ENCODE measurements around the gene ADCY7.

The ADCY7 gene

DNA sequence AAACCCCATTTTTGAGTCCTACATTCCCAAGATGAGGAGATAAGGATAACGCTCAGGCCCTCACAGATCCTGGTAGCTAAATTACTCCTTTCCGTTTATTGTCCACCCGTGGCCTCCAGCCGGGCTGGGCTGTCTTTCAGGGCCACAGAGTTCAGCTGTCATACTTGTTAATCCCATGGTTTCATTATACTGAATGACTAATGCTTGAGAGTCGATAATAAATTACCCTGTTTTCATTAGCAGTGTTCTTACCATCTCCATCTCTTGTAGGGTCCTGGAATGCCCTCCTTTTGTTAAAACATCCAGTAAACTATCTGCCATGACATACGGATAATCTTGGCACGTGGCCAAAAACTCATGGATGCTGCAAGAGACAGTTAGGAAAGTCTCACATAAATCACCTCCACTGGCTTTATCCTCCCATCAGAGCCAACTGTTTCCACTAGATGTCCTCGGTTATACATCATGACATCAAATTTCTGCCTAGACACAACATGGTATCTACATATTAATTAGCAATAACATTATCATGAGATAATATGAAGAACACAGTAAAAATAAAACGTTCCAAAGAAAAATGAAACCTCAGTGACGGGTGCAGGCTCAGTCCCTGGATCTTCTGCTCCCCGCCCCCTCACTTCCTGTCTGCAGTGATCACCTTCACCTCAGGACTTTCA is 57.1 kb downstream of the ADCY7 start:
- H4K20me1 ChIP-seq: peaks cover 6 to 56% (median 30%) of the 10 kb centered on the region in 11 experiments; a peak in 18 of 22 replicates
- no peak overlapping the region for H3K27ac ChIP-seq
- H3K36me3 ChIP-seq: peaks cover 89 to 100% (median 98%) of the 10 kb centered on the region in 11 experiments
- no peak overlapping the region; a peak in 1 of 22 replicates for H3K9ac ChIP-seq
- H3K27me3 ChIP-seq: no peaks in the 10 kb centered on the region
- no peak for TF ChIP-seq Cebpa-rat (IDR thresholded peaks at IDR 0.05)
- H3K9me3 ChIP-seq (replicated peaks in 1 of 11): no peaks in the 10 kb centered on the region
- H3K4me3 ChIP-seq: no peak overlapping the region
- peaks cover 0 to 17% (median 5%) of the 10 kb centered on the region in 10 experiments; a peak in 6 of 20 replicates for H3K4me1 ChIP-seq
- no peak overlapping the region for H3K4me2 ChIP-seq

DNA sequence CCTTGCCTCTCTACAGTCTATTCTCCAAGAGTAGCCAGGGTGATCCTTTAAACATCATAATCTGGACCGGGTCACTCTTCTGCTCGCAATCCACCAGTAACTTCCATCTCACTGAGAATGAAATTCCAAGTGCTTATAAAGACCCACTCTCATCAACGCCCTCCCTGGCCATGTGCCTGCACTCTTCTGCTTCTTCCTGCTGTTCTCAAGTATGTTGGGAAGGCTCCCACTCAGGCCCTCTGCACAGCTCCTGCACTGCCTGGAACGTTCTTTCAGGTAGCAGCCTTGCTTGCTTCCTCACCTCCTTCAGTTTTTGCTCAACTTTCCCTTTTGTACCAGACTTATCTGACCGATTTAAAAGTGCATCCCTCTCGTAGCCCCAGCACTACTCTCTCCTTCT is 58.0 kb downstream of the ADCY7 start:
- Histone ChIP-seq H3K27ac (no peak overlapping the region), H3K27me3 (no peaks in the 10 kb centered on the region), H3K4me3 (no peak overlapping the region), H3K4me2 (no peak overlapping the region), H4K20me1 (peaks cover 10 to 56% (median 37%) of the 10 kb centered on the region in 11 experiments; a peak in 20 of 22 replicates), H3K9me3 (replicated peaks in 1 of 11) (no peaks in the 10 kb centered on the region), H3K4me1 (peaks cover 0 to 17% (median 5%) of the 10 kb centered on the region in 10 experiments; a peak in 7 of 20 replicates), H3K36me3 (peaks cover 89 to 100% (median 98%) of the 10 kb centered on the region in 11 experiments), H3K9ac (no peak overlapping the region)
- no peak for TF ChIP-seq Cebpa-rat (IDR thresholded peaks at IDR 0.05)

DNA sequence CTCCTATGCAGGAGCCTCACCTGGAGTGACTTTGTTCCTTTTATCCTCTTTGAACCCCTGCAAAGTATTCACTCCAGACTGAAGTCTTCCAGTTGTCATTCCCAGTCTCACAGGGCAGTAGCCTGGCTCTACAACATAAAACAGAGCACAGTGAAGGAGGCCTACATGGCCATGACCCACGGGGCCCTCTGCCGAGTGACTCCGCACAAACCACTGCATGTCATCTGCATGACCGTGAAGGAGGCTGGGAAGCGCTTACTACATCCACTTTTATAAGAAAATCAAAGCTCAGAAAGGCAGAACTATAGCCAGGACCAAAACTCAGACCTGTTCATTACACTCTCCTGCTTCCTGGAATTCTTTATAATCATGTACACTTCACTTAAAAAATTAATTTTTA is 59.9 kb downstream of the ADCY7 start:
- Histone ChIP-seq H3K9me3 (replicated peaks in 1 of 11) (no peaks in the 10 kb centered on the region), H3K36me3 (peaks cover 85 to 100% (median 95%) of the 10 kb centered on the region in 11 experiments), H3K4me2 (no peak overlapping the region), H3K9ac (no peak overlapping the region), H3K27me3 (no peaks in the 10 kb centered on the region), H3K4me1 (peaks cover 0 to 5% (median 0%) of the 10 kb centered on the region in 10 experiments; a peak in 2 of 20 replicates), H3K27ac (no peak overlapping the region), H4K20me1 (peaks cover 11 to 59% (median 34%) of the 10 kb centered on the region in 11 experiments; a peak in 21 of 22 replicates), H3K4me3 (no peak overlapping the region)
- TF ChIP-seq Cebpa-rat (IDR thresholded peaks at IDR 0.05): no peak

DNA sequence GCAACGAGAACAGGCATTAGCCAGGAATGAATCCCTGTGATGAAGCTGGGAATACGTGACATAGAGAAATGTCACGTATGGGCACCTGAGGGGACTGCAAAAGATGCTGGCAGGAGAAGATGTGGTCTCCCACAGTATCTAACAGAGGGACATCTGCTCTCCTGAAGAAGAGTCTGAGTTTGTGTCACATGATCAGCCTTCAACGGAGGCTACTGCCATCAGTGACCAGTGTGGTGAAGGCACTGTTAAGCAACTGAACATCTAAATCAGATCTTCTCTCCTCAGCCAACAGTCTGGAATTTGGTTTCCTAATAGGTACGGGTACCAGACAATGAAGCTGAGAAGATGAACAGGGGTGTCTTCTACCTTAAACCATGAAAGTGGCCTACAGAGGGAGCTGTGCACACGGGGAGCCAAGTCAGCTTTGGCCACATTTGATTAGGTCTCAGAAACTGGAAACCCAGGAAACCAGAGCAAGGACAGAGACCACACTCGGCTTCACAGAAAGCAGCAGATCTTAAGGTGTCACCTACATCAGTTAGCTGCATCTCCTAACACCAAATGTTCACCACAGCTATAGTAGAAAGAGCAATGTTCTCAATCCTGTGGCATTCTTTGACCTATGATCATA is 60.6 kb downstream of the ADCY7 start:
- Histone ChIP-seq H3K36me3 (peaks cover 85 to 100% (median 95%) of the 10 kb centered on the region in 11 experiments), H4K20me1 (peaks cover 11 to 66% (median 37%) of the 10 kb centered on the region in 11 experiments; a peak in 21 of 22 replicates), H3K27ac (no peak overlapping the region), H3K4me2 (no peak overlapping the region), H3K9me3 (replicated peaks in 1 of 11) (no peaks in the 10 kb centered on the region), H3K27me3 (no peaks in the 10 kb centered on the region), H3K4me1 (peaks cover 0 to 5% (median 0%) of the 10 kb centered on the region in 10 experiments; a peak in 1 of 20 replicates), H3K4me3 (no peak overlapping the region), H3K9ac (0 out of 22 replicates have a peak overlapping the region, but pooled peaks of 1 of the 11 experiments have one; percentile 2)
- no peak for TF ChIP-seq Cebpa-rat (IDR thresholded peaks at IDR 0.05)

DNA sequence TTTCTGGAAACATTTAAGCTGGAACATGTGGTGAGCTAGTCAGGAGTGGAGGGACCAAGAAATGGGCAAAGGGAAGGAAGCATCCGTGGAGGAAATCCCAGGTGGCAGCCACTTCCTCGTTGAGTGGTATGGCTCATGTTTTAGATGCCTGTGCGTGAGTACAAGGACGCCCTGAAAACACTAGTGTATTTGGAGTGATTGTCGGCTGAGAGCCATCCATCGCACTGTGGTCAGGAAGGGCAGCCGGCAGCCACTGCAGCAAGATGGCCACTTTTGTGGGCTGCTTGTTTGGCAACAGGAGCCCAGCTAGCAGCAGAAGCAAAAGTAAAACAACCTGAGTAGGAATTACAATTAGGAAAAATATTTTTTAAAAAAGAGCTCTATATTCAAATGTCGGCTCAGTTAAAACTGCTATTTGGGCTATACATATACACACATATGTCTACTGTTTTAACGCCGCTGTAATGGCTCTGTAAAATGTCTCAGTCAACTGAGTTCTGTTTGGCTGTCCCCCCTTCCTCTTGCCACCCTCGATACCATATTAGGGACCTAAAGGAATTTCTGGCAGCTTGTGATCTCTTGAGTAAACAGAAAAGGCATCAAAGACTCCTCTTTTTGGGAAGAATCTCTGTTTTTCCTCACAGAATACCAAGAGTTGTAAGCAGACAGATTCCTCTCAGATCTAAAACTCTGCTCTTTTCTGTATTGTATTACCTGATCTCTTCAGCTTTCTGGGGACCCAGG is 63.3 kb downstream of the ADCY7 start:
- TF ChIP-seq Cebpa-rat (IDR thresholded peaks at IDR 0.05): no peak
- H3K27ac ChIP-seq: no peak overlapping the region
- peaks cover 85 to 100% (median 95%) of the 10 kb centered on the region in 11 experiments for H3K36me3 ChIP-seq
- peak overlapping the region in 1 of 11 experiments; percentile 5; a peak in 2 of 22 replicates for H3K9ac ChIP-seq
- peaks cover 0 to 5% (median 0%) of the 10 kb centered on the region in 10 experiments; a peak in 1 of 20 replicates for H3K4me1 ChIP-seq
- peaks cover 4 to 57% (median 23%) of the 10 kb centered on the region in 11 experiments; a peak in 19 of 22 replicates for H4K20me1 ChIP-seq
- H3K9me3 ChIP-seq (replicated peaks in 1 of 11): no peaks in the 10 kb centered on the region
- no peak overlapping the region for H3K4me2 ChIP-seq
- no peak overlapping the region for H3K4me3 ChIP-seq
- H3K27me3 ChIP-seq: no peaks in the 10 kb centered on the region

DNA sequence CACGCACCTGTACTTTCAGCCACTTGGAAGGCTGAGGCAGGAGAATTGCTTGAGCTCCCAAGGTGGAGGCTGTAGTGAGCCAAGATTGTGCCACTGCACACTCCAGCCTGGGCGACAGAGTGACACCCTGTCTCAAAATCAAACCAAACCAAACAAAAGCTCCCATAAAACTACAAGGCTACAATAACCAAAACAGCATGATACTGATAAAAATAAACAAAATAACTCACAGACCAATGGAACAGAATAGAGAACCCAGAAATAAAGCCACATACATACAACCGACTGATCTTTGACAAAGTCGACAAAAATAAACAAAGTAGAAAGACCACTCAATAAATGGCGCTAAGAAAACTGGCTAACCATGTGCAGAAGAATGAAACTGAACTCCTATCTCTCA is 65.2 kb downstream of the ADCY7 start:
- Histone ChIP-seq H3K4me1 (peaks cover 0 to 5% (median 0%) of the 10 kb centered on the region in 10 experiments; a peak in 1 of 20 replicates), H3K27ac (no peak overlapping the region), H3K9me3 (replicated peaks in 1 of 11) (no peaks in the 10 kb centered on the region), H3K4me2 (no peak overlapping the region), H3K36me3 (peaks cover 79 to 100% (median 89%) of the 10 kb centered on the region in 11 experiments), H3K4me3 (no peak overlapping the region), H3K9ac (no peak overlapping the region), H3K27me3 (no peaks in the 10 kb centered on the region), H4K20me1 (peaks cover 4 to 51% (median 19%) of the 10 kb centered on the region in 11 experiments; a peak in 17 of 22 replicates)
- TF ChIP-seq Cebpa-rat (IDR thresholded peaks at IDR 0.05): no peak

DNA sequence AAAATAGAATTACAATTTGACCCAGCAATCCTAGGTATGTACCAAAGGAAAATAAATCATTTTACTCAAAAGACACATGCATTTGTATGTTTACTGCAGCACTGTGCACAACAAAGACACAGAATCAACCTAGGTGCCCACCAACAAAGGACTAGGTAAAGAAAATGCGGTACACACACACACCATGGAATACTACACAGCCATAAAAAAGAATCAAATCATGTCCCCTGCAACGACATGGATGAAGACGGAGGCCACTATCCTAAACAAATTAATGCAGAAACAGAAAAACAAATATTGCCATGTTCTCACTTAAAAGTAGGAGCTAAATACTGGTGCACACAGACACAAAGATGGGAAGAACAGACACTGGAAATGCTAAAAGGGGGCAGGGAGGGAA is 66.2 kb downstream of the ADCY7 start:
- Histone ChIP-seq H3K36me3 (peaks cover 76 to 100% (median 87%) of the 10 kb centered on the region in 11 experiments), H3K9me3 (replicated peaks in 1 of 11) (no peaks in the 10 kb centered on the region), H3K27ac (no peak overlapping the region), H3K4me1 (peaks cover 0 to 4% (median under 1%) of the 10 kb centered on the region in 10 experiments; a peak in 6 of 20 replicates), H3K4me2 (no peak overlapping the region), H4K20me1 (peaks cover 0 to 41% (median 16%) of the 10 kb centered on the region in 11 experiments; a peak in 14 of 22 replicates), H3K4me3 (no peak overlapping the region), H3K9ac (no peak overlapping the region), H3K27me3 (no peaks in the 10 kb centered on the region)
- TF ChIP-seq Cebpa-rat (IDR thresholded peaks at IDR 0.05): no peak

DNA sequence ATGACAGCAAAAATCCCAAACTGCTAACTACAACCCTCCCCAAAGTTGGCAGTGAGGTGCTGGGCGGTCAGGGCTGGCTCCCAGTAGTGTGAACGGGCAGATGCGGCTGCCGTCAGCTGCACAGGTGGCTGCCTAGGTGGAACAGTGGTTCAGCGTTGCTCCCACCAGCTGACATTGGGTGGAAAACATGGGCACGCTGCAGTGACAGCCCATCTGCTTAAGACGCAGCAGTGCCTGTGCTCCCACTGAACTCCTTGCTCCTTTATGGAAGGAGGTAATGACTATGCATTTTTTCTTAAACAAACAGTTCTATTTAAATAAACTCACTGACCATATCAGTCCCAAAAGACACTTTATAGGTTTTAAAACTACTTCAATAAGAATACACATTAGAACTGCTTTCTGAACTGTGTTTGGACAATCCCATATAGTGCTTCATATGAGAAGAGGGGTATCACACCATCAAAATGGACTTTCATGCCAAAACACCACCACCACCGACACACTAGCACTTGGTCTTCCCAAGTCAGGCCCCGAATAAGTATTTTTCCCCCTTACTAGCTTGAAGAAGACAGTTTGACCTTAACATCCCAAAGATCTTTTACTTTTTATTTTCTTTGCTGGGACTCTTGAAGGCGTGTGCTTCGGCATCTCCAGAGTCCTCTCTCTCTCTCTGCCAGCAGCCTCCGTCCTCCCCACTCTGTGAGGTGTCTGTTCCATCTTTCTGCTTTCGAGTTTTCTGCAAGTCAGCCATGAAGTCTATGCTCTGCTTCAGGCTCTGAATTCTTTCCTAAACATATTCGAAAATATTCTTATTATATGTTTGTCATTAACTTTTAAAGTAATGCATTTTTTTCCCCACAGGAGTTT is 68.0 kb downstream of the ADCY7 start:
- Histone ChIP-seq H4K20me1 (peaks cover 0 to 53% (median 13%) of the 10 kb centered on the region in 11 experiments; a peak in 14 of 22 replicates), H3K9me3 (replicated peaks in 1 of 11) (no peaks in the 10 kb centered on the region), H3K9ac (no peak overlapping the region), H3K27me3 (no peaks in the 10 kb centered on the region), H3K4me1 (peaks cover 0 to 17% (median 0%) of the 10 kb centered on the region in 10 experiments; a peak in 6 of 20 replicates), H3K36me3 (peaks cover 76 to 100% (median 90%) of the 10 kb centered on the region in 11 experiments), H3K4me2 (no peak overlapping the region), H3K4me3 (no peak overlapping the region), H3K27ac (no peak overlapping the region)
- no peak for TF ChIP-seq Cebpa-rat (IDR thresholded peaks at IDR 0.05)

All from BLaER1 treated with 17β-estradiol and CSF1 and Interleukin-3, amounts not matched to agents 10 nM and 100 nM (cell line).